Suppressor macrophage treated with lipopolysaccharide for 1 hour (primary cell): ENCODE measurements around the gene MAX.
"Not testable (repeated sequence)": the region's sequence is repeated elsewhere in the genome, so short reads cannot be mapped to it uniquely, and the experiment has no call there.

Source experiments
- DNase-seq, 3 donors: peaks; one replicate each; pipeline ENCODE4 v3.0.0-alpha.2; 2020 to 2022

Gene MAX

DNA sequence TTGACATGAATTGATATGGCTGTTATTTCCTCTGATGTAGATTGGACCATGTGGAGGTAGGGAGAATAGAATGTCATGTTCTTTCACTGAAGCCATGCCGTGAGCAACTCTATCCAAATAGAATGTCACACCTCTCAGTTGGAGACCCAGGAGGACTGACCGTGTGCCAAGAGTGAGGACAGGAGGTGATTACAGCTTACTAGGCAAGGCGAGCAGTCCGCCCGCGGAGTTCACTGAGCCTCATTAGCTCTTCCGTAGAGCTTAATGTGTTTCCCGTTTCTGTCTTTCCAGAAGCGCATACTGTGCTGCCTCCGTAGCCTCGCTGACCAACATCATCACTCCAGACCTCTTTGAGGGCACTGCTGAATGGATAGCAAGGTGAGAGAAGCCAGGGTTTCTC lies 70.0 kb downstream of the MAX start:
- no peak for DNase-seq

DNA sequence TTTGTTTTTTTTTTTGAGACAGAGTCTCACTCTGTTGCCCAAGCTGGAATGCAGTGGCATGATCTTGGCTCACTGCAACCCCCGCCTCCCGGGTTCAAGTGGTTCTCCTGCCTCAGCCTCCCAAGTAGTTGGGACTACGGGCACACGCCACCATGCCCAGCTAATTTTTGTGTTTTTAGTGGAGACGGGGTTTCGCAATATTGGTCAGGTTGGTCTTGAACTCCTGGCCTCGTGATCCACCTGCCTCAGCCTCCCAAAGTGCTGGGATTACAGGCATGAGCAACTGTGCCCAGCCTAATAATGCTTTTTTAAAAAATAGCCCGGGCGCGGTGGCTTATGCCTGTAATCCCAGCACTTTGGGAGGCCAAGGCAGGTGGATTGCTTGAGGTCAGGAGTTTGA lies 71.0 kb downstream of the MAX start:
- DNase-seq, result not testable (repeated sequence)

GRCh38 chr14:65028937-65029336 lies 73.4 kb downstream of the MAX start:
- no peak for DNase-seq

GRCh38 chr14:65027127-65027799 lies 75.1 kb downstream of the MAX start:
- DNase-seq, result no peak

- DNase-seq, result no peak
Observed at GRCh38 chr14:65026526-65026925, 75.8 kb downstream of the MAX start.

DNA sequence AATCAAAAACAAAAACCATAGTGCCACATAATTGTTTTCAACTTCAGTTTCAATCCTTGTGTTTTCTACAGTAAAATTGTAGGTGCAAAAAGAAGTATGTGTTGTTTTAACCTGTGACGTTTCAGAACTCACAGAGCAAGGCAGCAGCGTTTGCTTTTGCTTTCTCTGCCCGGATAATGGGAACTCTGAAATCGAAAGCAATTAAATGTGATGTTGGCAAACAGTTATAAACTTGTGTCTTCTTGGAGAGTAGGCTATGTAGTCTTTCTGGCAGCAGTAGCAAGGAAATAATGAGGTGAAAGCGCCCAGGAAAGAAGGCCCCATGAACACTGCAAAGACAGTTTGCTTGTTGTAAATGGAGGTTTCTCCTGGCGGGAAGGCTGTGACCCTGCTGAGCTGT lies 76.5 kb downstream of the MAX start:
- DNase-seq, result no peak
